ENCODE results near the gene CACNG4.

DNA sequence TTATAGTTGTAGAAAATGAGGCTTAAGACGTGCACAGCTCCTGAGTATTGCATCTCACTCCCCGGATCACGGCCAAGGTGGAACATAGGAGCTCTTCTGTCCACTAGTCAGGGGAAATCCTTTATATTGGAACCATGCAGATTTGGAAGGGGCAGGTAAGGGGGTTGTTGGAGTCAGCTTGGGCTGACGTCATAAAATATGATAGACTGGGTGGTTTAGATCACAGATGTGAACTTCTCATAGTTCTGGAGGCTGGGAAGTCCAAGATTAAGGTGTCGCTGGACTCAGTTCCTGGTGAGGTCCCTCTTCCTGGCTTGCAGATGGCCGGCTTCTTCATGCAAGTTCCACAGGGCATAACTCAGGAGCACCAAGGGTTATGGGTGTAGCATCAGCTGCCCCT is 5.6 kb downstream of the CACNG4 start:
- TF ChIP-seq USF2 (IDR thresholded peaks at IDR 0.05; ENCODE audit: low read depth, low read length), result no peak
- no peak for TF ChIP-seq NFE2L2 (IDR thresholded peaks at IDR 0.05; ENCODE audit: low read depth, low read length)
- TF ChIP-seq CEBPB (IDR thresholded peaks at IDR 0.05; ENCODE audit: low read depth, low read length), result no peak
- TF ChIP-seq POLR2A (IDR thresholded peaks at IDR 0.05; ENCODE audit: low read depth, low read length), result no peak
- TF ChIP-seq, protein P1, sequence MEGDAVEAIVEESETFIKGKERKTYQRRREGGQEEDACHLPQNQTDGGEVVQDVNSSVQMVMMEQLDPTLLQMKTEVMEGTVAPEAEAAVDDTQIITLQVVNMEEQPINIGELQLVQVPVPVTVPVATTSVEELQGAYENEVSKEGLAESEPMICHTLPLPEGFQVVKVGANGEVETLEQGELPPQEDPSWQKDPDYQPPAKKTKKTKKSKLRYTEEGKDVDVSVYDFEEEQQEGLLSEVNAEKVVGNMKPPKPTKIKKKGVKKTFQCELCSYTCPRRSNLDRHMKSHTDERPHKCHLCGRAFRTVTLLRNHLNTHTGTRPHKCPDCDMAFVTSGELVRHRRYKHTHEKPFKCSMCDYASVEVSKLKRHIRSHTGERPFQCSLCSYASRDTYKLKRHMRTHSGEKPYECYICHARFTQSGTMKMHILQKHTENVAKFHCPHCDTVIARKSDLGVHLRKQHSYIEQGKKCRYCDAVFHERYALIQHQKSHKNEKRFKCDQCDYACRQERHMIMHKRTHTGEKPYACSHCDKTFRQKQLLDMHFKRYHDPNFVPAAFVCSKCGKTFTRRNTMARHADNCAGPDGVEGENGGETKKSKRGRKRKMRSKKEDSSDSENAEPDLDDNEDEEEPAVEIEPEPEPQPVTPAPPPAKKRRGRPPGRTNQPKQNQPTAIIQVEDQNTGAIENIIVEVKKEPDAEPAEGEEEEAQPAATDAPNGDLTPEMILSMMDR (conservative IDR thresholded peaks at IDR 0.05; ENCODE audit: low read depth, low read length), result no peak
- no peak for TF ChIP-seq FOS (IDR thresholded peaks at IDR 0.05; ENCODE audit: low read depth, low read length)
- TF ChIP-seq SMC3 (IDR thresholded peaks at IDR 0.05; ENCODE audit: low read depth, low read length), result no peak
- no peak for TF ChIP-seq MXI1 (IDR thresholded peaks at IDR 0.05; ENCODE audit: borderline replicate concordance, low read depth, low read length)
- TF ChIP-seq MAFK (IDR thresholded peaks at IDR 0.05; ENCODE audit: low read depth, low read length), result no peak
- TF ChIP-seq RFX5 (IDR thresholded peaks at IDR 0.05; ENCODE audit: low read depth, low read length), result no peak
- TF ChIP-seq CHD1 (IDR thresholded peaks at IDR 0.05; ENCODE audit: low read depth, low read length), result no peak
- TF ChIP-seq RAD21 (IDR thresholded peaks at IDR 0.05; ENCODE audit: low read length), result no peak
- TF ChIP-seq MAZ (IDR thresholded peaks at IDR 0.05; ENCODE audit: borderline replicate concordance, low read depth, low read length), result no peak

Data from IMR-90 (cell line).